Stimulated activated CD4-positive, alpha-beta T cell treated with anti-CD3 and anti-CD28 coated beads, Interleukin-15, amount 100 ng/mL, for 1 hour (primary cell): ENCODE results near the gene IGFBP5.

Experiments used
- DNase-seq, 2 donors: peaks; one replicate each; pipeline ENCODE4 v3.0.0-alpha.2; 2020; ENCODE audit warnings: low read depth in 1 of 2, low spot score in 1 of 2

Gene IGFBP5

GRCh38 chr2:216648105-216648504, 47.2 kb downstream of the IGFBP5 start:
- DNase-seq = no peak

- no peak for DNase-seq
Observed at GRCh38 chr2:216646116-216646515, 49.2 kb downstream of the IGFBP5 start.

- no peak for DNase-seq
Observed at GRCh38 chr2:216645636-216645950, 49.8 kb downstream of the IGFBP5 start.

GRCh38 chr2:216644842-216645635, 50.3 kb downstream of the IGFBP5 start:
- DNase-seq = no peak

GRCh38 chr2:216643986-216644659, 51.2 kb downstream of the IGFBP5 start:
- DNase-seq = no peak

GRCh38 chr2:216637472-216637871, 57.9 kb downstream of the IGFBP5 start:
- no peak for DNase-seq

- no peak for DNase-seq
Observed at GRCh38 chr2:216636551-216637450, 58.5 kb downstream of the IGFBP5 start.

- no peak for DNase-seq
Observed at GRCh38 chr2:216635701-216636550, 59.4 kb downstream of the IGFBP5 start.

- no peak for DNase-seq
Observed at GRCh38 chr2:216635171-216635570, 60.2 kb downstream of the IGFBP5 start.

- no peak for DNase-seq
Observed at GRCh38 chr2:216634370-216635148, 60.8 kb downstream of the IGFBP5 start.

- DNase-seq = no peak
Observed at GRCh38 chr2:216633616-216634369, 61.6 kb downstream of the IGFBP5 start.

- DNase-seq = no peak
Observed at GRCh38 chr2:216632952-216633615, 62.3 kb downstream of the IGFBP5 start, which contains the start of gene IGFBP2. Gene IGFBP2, plus strand, starts transcription at chr2:216633420. Its CDS starts 104 bp downstream, at chr2:216633524.

GRCh38 chr2:216632346-216632951, 62.9 kb downstream of the IGFBP5 start:
- no peak for DNase-seq

- no peak for DNase-seq
Observed at GRCh38 chr2:216629784-216630183, 65.6 kb downstream of the IGFBP5 start.

GRCh38 chr2:216626875-216627245, 68.5 kb downstream of the IGFBP5 start:
- DNase-seq = no peak

- no peak for DNase-seq
Observed at GRCh38 chr2:216626168-216626874, 69.0 kb downstream of the IGFBP5 start.

GRCh38 chr2:216624251-216624650, 71.1 kb downstream of the IGFBP5 start:
- no peak for DNase-seq

- DNase-seq = no peak
Observed at GRCh38 chr2:216622526-216622925, 72.8 kb downstream of the IGFBP5 start.
